Natural killer cell (primary cell): ENCODE data around the gene IRS1. TPM values are rescaled to one million over a fixed set of nuclear protein-coding genes. Genes with fewer than 3 reads are reported as not detected.

Experiments
- ATAC-seq, 3 donors: fragments of 150-1000 bp in 2 of 3; fragments of 200-7000 bp in 1 of 3; cut with Tn5 transposase; 1 replicate in 1 of 3; 2 replicates in 2 of 3; pipeline ENCODE4 v1.10.0; 2021; ENCODE audit warnings: mild to moderate bottlenecking in 2 of 3, moderate library complexity in 2 of 3
- DNase-seq, 2 donors: peaks; one replicate each; pipeline versions ENCODE4 v3.0.0 to v3.0.0-alpha.2; 2013 to 2021; ENCODE audit warnings: mixed read lengths in 1 of 2
- H3K27ac ChIP-seq: one replicate; pipeline ENCODE4 v1.5.1; 2013; ENCODE audit warnings: mild to moderate bottlenecking, low read length
- H3K27me3 ChIP-seq: one replicate; pipeline ENCODE4 v1.6.1; 2013; ENCODE audit warnings: low read length; ENCODE audit not compliant: control insufficient read depth, insufficient read depth
- H3K36me3 ChIP-seq: one replicate; pipeline ENCODE4 v1.6.1; 2013; ENCODE audit warnings: low read length; ENCODE audit not compliant: control insufficient read depth, insufficient read depth
- H3K4me1 ChIP-seq: one replicate; pipeline ENCODE4 v1.6.1; 2013; ENCODE audit warnings: low read length; ENCODE audit not compliant: control insufficient read depth, insufficient read depth
- H3K4me3 ChIP-seq: one replicate; pipeline ENCODE4 v1.5.1; 2013; ENCODE audit warnings: low read length
- H3K9me3 ChIP-seq: one replicate; pipeline ENCODE4 v1.6.1; 2013; ENCODE audit warnings: low read length; ENCODE audit not compliant: control insufficient read depth, insufficient read depth
- H3K27ac Mint-ChIP-seq, 2 donors: one replicate each; pipeline ENCODE4 v1.8.0; 2022; ENCODE audit warnings: mild to moderate bottlenecking in 2 of 2, mixed read lengths in 2 of 2, moderate library complexity in 1 of 2
- H3K27me3 Mint-ChIP-seq, 2 donors: one replicate each; pipeline ENCODE4 v1.8.0; 2022; ENCODE audit warnings: low read depth in 2 of 2, mixed read lengths in 2 of 2
- H3K36me3 Mint-ChIP-seq: one replicate; pipeline ENCODE4 v1.8.0; 2022; ENCODE audit warnings: mixed read lengths
- H3K4me1 Mint-ChIP-seq, 2 donors: one replicate each; pipeline ENCODE4 v1.8.0; 2022; ENCODE audit warnings: mixed read lengths in 2 of 2
- H3K4me3 Mint-ChIP-seq: one replicate; pipeline ENCODE4 v1.8.0; 2022; ENCODE audit warnings: mild to moderate bottlenecking, moderate library complexity, mixed read lengths
- H3K9me3 Mint-ChIP-seq, 2 donors: one replicate each; pipeline ENCODE4 v1.8.0; 2022; ENCODE audit warnings: mixed read lengths in 2 of 2
- WGBS: methylation state at CpG from one replicate; pipeline ENCODE4 v1.1.7; 2013; ENCODE audit warnings: missing lambda C conversion rate; ENCODE audit not compliant: insufficient coverage; 5-methylcytosine and 5-hydroxymethylcytosine counted together
- intact Hi-C: fragments of 100-400 bp; cut with micrococcal nuclease; formaldehyde crosslinking; loops from one replicate; pipeline ENCODE4 v1.14.2; 2022
- total RNA-seq, 4 donors: library from RNA; stranded (reverse); fragments of 120-200 nt in 1 of 4; gene quantifications; one replicate each; pipeline versions ENCODE4 v1.2.3 to v1.2.4, GENCODE V29; 2013 to 2022
- TF ChIP-seq, protein P1 (sequence below): fragments of 200-600 bp; IDR thresholded peaks from one replicate; pipeline ENCODE4 v1.8.0; 2022; ENCODE audit warnings: antibody characterized with exemption

The IRS1 gene
- total RNA-seq, 3 donors from 2014 or later (not counting 1 experiment from before 2014, with no cell fraction given), result 0.09 to 0.55 (median 0.36) TPM

DNA sequence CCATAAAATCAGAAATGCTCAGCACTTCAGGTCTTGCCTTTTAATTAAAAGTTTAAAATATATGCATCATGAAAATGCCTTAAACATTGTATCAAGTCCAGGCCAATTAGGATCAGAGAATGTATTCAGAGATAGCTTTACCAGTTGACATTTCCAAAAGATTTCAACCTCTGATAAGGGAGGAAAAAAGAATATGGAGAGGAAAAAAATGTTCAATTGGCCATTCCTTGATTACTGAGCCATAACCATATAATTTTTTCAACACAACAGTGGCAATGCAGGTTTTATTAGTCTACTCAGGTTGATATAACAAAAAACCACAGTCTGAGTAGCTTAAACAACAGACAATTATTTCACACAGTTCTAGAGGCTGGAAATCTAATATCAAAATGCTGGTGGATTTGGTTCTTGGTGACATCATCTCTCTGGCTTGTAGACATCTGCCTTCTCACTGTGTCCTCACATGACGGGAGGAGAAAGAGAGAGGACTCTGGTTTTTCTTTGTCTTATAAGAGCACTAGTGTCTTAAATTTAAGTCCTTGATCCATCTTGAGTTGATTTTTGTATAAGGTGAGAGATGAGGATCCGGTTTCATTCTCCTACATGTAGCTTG, 111.9 kb downstream of the IRS1 start:
- no peaks in the 10 kb centered on the region for H3K36me3 Mint-ChIP-seq
- peaks cover 3% of the 10 kb centered on the region for H3K27me3 ChIP-seq
- no peak overlapping the region for H3K27ac Mint-ChIP-seq
- H3K27me3 Mint-ChIP-seq, result peaks cover 2 to 27% of the 10 kb centered on the region in 2 donors
- no peaks in the 10 kb centered on the region for H3K4me1 Mint-ChIP-seq
- TF ChIP-seq, protein P1, sequence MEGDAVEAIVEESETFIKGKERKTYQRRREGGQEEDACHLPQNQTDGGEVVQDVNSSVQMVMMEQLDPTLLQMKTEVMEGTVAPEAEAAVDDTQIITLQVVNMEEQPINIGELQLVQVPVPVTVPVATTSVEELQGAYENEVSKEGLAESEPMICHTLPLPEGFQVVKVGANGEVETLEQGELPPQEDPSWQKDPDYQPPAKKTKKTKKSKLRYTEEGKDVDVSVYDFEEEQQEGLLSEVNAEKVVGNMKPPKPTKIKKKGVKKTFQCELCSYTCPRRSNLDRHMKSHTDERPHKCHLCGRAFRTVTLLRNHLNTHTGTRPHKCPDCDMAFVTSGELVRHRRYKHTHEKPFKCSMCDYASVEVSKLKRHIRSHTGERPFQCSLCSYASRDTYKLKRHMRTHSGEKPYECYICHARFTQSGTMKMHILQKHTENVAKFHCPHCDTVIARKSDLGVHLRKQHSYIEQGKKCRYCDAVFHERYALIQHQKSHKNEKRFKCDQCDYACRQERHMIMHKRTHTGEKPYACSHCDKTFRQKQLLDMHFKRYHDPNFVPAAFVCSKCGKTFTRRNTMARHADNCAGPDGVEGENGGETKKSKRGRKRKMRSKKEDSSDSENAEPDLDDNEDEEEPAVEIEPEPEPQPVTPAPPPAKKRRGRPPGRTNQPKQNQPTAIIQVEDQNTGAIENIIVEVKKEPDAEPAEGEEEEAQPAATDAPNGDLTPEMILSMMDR, result no peak
- 89% methylated on average over 2 of the region's 2 CpGs for WGBS
- DNase-seq, result no peak
- H3K27ac ChIP-seq, result no peak overlapping the region
- no peak overlapping the region for H3K4me3 Mint-ChIP-seq
- H3K4me3 ChIP-seq, result no peak overlapping the region
- intact Hi-C loops, result no loop called here
- no peaks in the 10 kb centered on the region for H3K36me3 ChIP-seq
- H3K9me3 ChIP-seq, result no peaks in the 10 kb centered on the region
- no peak for ATAC-seq
- no peaks in the 10 kb centered on the region for H3K9me3 Mint-ChIP-seq
- H3K4me1 ChIP-seq, result no peaks in the 10 kb centered on the region

DNA sequence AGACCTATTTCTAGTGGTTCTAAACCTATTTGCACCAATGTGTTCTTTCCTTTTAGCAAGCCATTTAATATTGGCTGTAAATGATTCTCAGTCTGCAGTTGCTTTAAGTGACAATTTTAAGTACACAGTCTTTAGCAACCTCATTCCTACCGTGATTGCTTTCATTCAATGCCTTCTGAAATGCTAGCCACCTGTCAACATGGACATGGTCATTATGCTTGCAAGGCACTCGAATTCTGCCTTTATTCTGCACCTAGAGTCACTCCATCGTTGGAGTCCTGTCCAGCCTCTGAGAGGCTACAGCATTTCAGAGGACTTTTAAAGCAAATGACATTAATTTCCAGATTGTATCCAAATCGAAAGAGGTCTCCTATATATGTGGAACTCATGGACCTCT, 115.1 kb downstream of the IRS1 start:
- TF ChIP-seq, protein P1, result no peak
- peaks cover 3% of the 10 kb centered on the region for H3K27me3 ChIP-seq
- H3K4me1 ChIP-seq, result no peaks in the 10 kb centered on the region
- H3K4me3 ChIP-seq, result no peak overlapping the region
- Mint-ChIP-seq H3K27me3 (peaks cover 2 to 17% of the 10 kb centered on the region in 2 donors), H3K27ac (no peak overlapping the region), H3K4me3 (no peak overlapping the region), H3K9me3 (no peaks in the 10 kb centered on the region), H3K4me1 (no peaks in the 10 kb centered on the region), H3K36me3 (no peaks in the 10 kb centered on the region)
- WGBS, result 65% methylated on average over 4 of the region's 4 CpGs
- H3K27ac ChIP-seq, result no peak overlapping the region
- intact Hi-C loops, result no loop called here
- no peaks in the 10 kb centered on the region for H3K36me3 ChIP-seq
- DNase-seq, result no peak
- ATAC-seq, result no peak
- H3K9me3 ChIP-seq, result no peaks in the 10 kb centered on the region

GRCh38 chr2:226683944-226684562, 115.6 kb downstream of the IRS1 start:
- peaks cover 2 to 17% of the 10 kb centered on the region in 2 donors for H3K27me3 Mint-ChIP-seq
- no peak overlapping the region for H3K4me3 Mint-ChIP-seq
- no peak overlapping the region for H3K27ac ChIP-seq
- peaks cover 3% of the 10 kb centered on the region for H3K27me3 ChIP-seq
- no peaks in the 10 kb centered on the region for H3K4me1 ChIP-seq
- no peaks in the 10 kb centered on the region for H3K36me3 ChIP-seq
- ATAC-seq (no peak), DNase-seq (no peak)
- no peaks in the 10 kb centered on the region for H3K9me3 ChIP-seq
- H3K27ac Mint-ChIP-seq, result no peak overlapping the region
- H3K4me1 Mint-ChIP-seq, result no peaks in the 10 kb centered on the region
- no peaks in the 10 kb centered on the region for H3K9me3 Mint-ChIP-seq
- H3K4me3 ChIP-seq, result no peak overlapping the region
- TF ChIP-seq, protein P1, result no peak
- intact Hi-C loops, result no loop called here
- 94% methylated on average over 1 of the region's 1 CpG for WGBS
- no peaks in the 10 kb centered on the region for H3K36me3 Mint-ChIP-seq
